Inferior parietal cortex (tissue), 1 donor: Measurements from ENCODE around the gene KIF26B.

ENCODE experiments used
- DNase-seq: peaks from one replicate; pipeline ENCODE4 v3.0.0-alpha.2; 2016; ENCODE audit errors: extremely low spot score

Gene KIF26B

DNA sequence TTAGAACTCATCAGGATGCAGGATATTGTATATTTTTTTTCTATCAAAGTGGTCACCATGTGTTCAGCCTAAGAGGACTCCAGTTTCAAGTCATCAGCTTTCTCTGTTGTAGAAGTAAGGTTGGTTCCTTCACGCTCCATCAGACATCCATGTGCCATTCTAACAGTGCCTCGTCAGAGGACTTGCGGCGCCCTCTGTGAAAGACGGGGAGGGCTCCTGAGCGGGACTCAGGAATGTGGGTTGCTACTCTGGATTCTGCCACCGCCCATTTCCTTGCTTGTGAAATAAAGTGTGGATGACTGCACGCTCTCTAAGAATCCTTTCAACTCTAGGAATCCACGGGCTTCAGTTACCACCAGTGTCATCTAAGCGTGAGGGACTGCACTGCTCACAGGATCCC is 593.5 kb downstream of the KIF26B start:
- DNase-seq, result no peak

DNA sequence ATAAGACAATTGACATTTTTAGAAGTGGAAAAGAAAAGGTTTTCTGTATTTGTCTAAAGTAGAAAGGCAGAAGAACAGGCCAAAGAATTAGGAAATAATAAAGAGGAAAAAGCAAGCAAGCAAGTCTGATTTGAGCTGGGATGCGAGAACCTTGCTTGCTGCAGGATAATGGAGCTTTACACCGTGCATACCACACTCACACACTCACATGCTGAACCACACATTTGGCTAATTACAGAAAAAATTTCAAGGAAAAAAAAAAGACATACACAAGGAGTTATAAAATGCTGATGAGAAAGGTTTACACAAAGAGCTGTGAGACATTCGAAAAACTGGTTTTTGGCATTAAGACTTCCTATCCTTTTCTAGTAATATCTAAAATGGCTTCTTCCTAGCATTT is 593.9 kb downstream of the KIF26B start:
- no peak for DNase-seq

- no peak for DNase-seq
These were observed 594.3 kb downstream of the KIF26B start for GRCh38 chr1:245749053-245749452.

GRCh38 chr1:245750261-245750660 is 595.5 kb downstream of the KIF26B start:
- no peak for DNase-seq

DNA sequence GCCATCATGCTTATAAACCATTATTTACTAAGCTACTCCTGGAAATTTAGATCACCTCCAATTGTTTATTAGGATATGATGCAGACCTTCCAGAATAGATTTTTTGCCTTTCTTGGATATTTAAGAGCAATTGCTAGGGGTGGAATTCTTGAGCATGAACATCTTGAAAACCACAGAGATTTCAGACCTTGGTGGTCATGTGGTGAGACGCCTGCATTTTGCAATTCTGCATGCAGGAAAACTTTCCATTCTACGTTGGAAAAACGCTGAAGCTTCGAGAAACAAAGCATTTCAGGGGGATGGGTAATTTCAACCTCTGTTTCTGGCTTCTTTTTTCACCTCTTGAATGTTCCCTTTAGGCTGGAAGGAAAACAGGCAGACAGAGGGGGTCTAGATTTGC is 596.3 kb downstream of the KIF26B start:
- no peak for DNase-seq

DNA sequence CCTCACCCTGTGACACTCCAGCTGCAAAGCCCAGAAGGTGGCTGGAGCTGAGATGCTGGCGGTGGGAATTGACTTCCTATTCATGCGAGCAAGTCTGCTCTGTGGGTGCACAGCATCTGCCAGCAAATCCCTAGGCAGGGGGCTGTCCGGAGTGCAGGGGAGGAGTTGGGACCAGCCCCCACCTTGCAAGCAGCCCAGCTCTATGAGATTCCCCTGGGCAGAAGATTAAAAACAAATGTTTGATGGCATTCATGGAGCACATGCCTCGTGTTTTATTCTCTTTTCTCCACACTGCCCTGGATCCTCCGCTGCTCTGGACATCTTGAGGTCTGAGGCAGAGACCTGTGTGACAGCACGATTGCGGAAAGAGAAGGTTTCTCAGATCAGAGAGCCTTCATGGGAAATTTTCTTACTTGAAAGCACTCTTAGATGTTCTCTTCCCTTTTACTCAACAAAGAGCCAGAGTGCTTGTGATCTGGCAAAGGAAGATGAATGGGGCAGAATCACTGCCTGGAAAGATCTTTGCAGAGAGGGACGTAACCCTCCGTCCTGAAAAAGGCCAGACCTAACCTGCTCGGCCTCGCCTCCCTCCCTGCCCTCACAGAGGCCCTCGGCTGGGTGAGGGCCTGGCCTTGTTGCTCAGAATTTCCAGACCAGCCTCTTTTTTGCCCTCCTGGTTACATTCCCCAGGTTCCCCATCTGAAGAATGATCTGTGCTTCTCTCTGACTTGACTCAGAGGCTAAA is 597.1 kb downstream of the KIF26B start:
- no peak for DNase-seq

- DNase-seq, result no peak
These were observed 597.8 kb downstream of the KIF26B start for GRCh38 chr1:245752561-245752960.

DNA sequence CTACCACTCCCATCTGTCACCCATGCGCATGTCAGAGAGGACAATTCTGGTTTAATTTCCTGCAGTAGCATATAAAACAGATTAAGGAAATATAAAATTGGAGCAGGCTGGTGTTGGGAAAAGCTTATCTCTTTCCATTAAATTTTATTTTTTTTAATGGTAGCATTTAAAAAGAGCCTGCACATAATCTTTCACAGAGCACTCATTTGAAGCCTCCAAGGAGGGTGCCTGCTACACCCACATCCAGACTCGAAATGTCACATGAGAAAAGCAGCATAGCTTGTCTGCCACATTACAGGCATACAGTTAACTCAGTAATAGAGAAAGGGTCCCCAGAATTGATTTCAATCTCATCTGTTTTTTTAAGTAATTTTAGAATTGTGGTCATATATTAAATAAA is 599.0 kb downstream of the KIF26B start:
- DNase-seq, result no peak

GRCh38 chr1:245754463-245754961 is 599.7 kb downstream of the KIF26B start:
- no peak for DNase-seq
